NCI-H1048 (cell line): ENCODE measurements around the gene ARHGAP15.

Experiments used
- DNase-seq: peaks from one replicate; lab custom pipeline; 2025; lab: John Stamatoyannopoulos, UW

ARHGAP15 gene

DNA sequence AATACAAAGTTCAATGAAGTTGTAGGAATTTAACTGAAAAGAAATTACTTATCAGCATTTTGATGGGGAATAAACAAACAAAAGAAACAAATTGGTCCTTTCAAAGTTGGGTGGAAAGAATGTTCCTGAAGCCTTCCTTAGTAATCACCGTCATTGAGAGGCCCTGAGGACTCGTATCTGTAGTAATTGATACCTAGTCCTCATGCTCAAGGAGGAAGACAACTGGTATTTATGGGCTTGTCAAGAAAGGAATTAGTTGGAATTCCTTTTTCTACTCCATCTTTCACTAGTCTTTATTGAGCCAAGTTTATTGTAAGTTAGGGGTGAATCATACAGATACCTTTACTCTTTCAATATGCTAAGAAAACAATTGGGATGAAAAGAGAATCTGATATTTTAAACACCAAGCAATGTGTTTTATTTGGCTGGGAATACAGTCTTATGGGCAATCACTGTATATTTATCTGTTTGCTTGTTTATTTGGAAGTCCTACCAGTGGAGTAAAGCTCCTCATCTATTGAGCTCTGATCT, 324.8 kb downstream of the ARHGAP15 start:
- no peak for DNase-seq

DNA sequence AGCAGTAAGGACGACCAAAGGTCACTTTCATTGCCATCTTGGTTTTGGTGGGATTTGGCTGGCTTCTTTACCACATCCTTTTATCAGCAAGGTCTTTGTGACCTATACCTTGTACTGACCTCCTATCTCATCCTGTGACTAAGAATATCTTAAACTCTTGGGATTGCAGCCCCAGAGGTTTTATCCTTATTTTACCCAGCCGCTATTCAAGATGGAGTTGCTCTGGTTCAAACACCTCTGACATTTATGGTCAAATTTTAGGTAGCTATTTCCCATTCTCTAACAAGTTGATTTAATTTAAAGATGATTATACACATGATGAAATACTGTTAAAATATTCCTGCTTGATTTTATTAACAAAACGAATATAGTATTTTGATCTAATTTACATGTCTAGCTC, 326.1 kb downstream of the ARHGAP15 start:
- no peak for DNase-seq

DNA sequence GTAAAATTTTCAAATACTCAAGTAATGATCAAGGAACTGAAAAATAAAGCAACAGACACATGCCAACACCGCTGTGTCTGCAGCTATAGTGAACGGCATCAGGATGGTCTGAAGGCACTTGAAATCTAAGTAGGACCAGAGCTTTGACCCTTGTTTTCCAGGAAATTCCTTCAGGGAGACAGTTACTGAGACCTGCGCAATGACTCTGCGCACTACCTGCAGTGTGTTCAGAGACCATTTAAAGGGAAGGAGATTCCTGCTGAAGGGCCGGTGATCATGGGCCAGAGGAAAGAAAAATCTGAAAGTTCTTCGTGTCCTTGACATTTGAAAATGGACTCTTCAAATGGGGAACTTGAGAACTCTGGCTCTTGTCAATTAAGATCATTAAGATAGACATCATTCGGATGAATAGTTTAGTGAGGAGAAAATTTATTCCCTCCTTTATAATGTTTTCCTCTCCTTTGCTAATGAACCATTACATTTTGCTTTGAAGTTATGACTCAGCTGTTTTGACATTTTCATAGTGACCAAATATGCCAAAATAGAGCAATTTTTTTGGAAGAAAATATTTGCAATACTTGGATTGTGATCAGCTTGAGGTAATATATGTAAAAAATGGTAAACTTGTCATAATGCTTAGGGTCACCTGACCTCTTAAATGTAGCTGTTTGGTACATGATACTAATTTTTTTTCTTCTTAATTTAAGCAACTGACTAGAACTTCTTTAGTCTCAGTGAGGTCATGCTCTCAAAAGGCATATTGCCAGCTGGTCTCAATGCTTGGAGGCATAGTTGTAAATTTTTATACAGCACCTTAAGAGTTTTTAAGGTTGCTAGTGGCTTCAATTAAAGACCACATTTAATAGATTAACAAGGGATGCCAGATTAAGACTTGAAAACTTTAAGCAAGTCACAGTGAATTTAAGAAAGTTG, 329.3 kb downstream of the ARHGAP15 start:
- DNase-seq: no peak

DNA sequence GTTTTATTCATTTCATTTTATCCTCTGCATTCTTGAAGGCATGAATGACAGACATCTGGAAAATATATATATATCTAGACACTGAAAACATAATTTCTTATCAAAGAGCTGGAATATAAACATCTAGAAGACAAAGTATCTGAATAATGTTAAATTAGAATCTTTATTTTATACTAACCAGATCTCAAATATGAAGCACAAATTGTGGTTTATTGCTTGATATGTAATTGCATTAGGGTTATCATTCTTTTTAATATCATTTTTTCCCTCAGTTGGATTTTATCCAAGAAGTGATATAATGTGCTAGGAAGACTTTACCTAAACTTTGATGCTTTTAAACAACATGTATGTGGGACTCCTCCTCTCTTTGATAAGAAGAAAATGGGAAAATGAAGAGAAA, 331.2 kb downstream of the ARHGAP15 start:
- DNase-seq: no peak

DNA sequence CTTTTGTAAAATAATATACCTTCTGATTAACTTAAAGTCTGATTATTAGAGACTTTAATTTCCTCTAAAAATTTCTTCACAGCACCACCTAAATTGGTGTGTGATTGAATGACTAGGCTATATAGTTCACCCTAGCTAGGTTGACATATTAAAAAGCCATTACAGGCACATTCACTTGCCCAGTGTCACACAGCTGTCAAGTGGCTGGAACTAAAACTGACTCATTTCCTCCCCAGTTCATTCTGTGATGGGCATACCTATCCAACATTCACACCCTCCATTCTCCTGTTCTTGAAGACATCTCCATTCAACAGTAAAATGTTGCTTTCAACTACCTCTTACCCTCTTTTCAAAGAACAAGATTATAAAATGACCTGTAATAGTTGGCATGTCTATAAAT, 334.5 kb downstream of the ARHGAP15 start:
- DNase-seq: no peak

DNA sequence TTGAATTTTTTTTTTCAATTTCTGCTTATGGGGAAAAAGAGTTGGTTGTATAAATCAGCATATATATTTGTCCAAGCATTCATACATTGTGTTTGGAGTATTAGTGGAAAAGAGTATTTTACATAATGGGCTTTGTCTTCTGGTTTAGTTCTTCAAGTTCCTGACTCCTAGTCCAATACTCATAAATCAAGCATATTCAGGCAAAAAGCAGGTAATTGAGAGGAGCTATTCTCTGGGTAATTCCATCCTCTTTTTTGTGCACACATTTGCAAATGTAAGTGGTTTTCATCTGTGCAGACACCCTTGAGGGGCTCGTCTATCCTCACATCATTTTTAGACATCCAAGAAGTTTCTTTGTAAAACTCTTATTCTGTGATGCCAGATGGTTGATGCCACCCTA, 337.2 kb downstream of the ARHGAP15 start:
- no peak for DNase-seq

DNA sequence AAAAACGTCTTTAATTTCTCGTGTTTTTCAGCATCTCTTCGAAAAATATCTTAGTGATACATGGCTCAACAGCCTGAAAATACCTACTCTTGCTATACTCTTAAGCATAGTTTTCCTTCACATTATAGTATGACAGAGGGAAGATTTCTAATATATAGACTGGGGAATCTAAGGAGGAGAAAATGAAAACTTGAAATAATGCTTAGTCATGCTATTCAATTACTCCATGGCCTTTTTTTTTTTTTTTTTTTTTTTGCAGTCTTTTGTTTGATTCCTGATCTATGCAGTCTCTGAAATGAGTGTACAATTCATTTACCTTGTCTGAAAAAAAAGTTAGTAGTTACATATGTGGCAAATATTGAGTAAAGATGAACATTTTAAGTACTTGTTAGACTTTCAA, 337.8 kb downstream of the ARHGAP15 start:
- no peak for DNase-seq

DNA sequence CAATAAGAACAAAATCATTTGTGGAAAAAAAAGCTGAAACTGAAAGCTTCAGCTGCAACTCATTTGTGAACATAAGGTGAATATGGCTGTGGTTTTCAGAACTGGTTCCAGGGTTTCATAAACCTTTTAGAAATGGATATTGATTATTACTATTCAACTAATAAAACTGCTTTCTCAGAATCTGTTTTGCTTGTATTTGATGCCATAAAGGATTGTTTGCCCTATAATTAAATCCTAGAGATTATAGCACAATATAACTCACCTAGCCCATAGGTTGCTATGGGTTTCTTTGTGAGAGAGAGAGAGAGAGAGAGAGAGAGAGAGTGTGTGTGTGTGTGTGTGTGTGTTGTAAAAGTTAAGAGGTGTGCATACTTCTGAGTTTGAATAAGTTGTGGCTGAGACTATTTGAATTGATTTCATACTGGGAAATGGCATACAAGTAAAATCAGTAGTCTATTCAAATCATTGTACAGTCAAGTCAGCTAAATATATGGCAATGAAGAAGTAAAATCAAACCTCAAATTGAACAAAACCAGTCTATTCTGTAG, 339.2 kb downstream of the ARHGAP15 start:
- no peak for DNase-seq

DNA sequence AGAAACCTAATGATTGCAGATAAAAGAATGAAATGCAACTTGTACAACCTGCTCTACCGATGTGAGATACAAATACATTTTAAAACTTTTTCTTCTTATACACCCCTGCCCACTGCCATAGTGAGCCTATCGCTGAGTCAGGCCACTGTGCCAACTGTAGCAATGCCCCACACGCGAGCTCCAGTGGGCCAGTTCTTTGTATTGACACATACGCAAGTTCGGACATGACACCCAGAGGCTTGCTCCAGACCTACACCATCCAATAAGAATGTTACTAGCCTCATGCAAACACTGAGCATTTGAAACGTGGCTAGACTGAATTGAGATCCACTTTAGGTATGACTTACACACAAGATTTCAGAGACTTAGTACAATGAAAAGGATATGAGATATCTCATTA, 340.1 kb downstream of the ARHGAP15 start:
- DNase-seq: no peak

DNA sequence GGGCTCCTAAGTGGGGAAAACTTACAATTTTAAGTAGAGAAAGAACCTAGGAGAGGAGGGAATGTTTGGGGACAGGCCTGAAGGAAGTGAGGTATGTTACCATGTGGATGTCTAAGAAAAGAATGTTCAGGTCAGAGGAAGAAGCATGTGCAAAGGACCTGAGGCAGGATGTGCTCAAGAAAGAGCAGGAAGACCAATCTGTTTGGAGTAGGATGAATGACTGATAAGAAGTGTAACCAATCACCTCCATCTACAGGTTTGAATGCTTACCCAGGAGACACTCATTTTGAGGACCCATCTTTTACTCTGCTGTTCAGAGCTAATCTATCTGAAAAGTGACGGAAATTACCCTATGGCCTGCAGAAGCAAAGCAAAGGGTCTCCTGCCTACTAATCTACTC, 342.3 kb downstream of the ARHGAP15 start:
- no peak for DNase-seq

DNA sequence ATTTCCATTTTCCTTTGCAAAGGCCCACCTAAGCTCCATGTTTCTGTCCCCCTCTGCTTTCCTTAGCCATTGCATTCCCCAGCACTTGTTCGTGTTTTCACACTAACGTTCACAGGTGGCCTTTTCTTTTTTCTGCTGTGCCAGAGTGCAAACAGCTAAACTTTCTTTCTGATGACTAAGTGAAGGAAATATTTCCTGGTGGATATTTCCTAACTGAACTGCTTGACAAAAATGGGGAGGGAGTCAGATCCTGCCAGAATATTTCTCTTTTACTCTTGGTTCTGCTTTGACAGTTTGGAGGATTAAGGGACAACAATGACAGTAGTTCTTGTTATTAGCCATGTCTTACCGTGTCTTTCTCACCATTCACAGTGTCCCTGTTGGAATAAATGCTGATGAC, 344.0 kb downstream of the ARHGAP15 start:
- DNase-seq: no peak

DNA sequence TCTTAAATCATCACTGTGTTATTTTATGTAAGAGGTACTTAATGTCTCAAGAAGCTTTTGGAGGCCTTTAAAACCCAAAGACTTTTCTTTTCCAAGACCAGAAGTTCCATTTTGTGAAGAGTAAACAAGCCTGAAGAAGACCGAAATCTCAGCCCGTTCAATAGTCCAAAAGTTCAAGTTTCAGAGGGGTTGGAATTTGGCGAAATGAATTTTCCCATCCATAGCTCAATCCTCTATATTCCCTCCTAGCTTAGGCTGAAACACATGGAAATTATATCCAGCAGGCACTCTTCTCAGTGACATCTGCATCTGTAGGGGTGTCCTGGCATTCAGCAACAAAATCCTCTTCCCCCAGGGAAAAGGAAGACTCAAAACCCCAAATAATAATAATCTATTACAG, 344.6 kb downstream of the ARHGAP15 start:
- no peak for DNase-seq

DNA sequence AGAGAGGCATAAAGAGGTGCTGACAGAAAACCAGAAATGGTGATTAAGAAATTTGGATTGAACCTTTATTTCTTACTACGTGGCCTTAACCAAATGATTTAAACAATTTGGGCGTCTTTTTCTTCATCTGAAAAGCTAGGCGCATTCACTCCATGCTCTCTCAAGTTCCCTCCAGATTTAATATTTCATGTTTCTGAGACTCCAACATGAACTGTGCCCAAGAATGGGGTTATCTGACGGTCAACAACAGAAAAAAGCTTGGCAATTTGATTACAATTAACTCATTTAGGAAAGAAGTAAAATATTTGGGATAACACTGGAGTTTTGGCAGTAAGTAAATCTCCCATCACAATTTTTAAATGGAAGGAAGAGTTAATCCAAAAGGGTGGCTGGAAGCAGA, 345.4 kb downstream of the ARHGAP15 start:
- DNase-seq: no peak

DNA sequence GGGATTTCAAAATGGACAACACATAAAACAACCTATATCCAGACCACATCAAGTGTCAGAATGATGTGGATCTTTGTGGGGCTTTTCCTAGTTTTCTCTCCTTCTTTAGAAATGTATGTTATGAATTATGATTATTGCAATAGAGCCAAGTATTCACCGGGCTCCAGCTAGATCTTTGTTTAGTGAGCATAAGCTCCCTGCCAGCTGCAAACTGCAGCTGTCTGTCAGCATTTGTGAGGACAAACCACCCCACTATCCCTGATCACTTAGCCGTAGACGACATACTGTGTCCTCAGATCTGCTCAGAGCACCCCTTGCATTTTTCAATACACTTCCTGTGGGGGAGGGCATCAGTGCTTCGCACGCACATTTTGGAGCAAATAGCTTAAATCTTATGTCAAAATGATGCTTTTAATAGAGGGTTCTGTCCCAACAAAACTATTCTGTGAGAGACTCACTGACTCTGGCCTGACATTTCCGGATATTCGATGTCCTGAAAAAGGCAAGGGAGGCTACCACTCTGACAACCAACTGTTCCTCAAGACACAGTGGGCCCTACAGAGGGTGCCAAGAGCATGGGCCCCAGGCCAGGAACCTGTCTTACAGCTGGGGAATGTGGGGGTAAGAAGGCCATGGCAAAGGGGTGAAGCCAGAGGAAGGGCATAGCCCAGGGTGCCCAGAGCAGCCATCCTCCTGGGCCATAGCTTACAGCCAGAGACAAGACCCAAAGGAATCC, 346.0 kb downstream of the ARHGAP15 start:
- DNase-seq: no peak

DNA sequence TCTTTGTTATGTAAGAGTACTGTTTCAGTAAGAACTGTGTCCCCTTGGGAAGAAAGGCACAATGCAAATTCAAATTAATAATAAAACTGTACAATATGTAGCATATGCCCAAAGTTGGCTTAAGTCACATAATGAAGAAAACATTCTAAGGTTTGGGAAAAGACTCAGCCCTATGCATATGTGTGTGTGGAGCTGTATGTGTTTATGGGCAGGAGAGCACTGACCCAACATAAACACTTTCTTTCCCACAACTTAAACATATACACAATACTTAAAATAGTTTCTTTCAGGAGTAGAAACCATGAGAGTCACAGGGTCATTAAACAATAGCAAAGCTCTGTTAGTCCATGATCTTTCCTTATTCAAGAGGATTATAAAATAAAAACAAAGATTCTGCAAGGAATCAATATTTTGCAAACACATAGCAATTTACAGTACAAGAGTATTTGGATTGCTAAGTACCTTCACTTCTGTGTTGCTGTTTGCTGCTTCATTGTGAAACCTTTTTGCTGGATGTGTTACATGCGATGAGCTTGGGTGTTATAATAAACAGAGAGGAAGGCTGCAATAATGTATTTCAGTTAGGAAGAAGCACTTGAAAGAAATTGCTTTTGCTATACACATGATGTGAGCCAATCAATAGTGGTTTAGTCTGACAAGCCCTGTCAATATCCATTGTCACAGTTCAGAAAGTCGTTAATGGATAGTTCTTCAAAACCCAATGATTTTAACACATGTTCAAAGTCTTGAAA, 347.3 kb downstream of the ARHGAP15 start:
- DNase-seq: no peak

DNA sequence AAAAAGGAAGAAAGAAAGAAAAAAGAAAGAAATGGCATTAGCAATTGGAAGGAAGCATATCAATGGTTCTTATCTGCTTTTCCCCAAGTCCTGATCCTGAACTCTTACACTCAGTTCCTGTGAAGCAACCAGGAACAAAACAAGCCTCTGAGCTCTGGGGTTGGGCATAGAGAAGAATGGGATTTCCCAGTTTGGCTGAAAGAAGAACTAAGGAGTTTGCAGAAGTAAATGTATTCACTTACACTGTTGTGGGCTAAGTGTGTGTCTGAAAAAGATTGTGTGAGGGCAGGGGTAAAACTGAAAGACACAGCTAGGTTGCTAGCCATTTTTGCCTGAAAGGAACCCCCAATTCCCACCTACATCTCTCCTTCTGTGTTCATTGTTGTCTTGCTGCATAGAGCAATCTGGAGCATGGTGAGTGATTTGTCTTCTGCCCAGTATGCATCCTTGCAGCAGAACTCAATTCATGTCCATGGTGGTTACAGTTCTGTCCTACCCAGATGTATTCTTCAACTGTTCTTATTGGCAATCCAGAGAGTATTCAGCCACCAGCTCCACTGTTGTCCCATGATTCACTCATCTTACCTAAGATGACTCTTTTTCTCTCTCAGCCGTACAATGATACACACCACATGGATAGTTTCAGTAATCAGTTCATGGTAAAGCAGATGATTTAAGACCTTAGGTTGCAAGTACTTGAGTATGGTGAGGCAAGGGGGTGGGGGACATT, 348.7 kb downstream of the ARHGAP15 start:
- no peak for DNase-seq

DNA sequence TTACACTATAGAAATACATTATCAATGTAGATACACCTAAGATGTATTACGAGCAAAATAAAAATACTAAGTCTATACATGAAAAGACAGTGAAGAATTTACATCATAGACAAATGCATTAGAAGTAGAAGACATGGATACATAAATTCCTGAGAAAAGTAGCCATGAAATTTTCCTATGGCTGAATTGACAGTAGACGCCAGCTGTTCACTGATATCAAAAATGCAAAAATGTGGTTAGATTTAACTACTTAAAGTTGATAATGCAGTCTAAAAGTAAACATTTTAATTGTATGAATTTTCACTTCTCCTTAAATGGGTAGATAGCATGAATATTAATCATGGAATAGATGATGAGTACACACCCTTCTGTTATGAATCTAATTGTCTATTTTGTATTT, 350.9 kb downstream of the ARHGAP15 start:
- DNase-seq: no peak

DNA sequence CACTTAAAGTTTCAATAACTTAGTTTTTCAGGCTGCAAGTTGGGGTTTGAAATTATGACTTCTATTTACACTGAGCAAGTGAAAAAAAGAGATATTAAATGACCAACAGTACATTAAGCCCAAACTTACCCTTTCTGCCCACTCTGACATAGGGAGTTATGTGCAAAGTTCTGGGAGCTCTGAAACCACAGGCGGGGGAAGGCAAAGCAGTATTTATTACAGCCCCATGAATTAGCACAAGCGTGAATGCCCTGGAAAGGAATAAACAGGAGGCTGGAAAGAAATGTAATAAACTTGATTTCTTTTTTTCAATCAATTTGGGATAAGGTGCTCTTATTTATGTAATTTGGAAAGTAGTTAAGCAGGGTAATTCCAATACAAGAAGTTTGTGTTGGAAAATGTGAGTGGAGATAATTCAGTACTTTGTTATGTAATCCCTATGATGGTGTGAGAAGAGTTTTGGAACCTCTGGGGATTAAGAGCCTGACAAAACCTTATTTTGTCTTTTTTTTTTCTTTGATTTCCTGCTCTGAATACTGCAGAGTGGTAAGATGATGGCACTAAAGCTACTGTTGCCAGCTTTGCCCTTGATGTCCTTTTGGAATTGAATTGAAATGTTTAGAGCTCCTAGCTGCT, 351.5 kb downstream of the ARHGAP15 start:
- no peak for DNase-seq

DNA sequence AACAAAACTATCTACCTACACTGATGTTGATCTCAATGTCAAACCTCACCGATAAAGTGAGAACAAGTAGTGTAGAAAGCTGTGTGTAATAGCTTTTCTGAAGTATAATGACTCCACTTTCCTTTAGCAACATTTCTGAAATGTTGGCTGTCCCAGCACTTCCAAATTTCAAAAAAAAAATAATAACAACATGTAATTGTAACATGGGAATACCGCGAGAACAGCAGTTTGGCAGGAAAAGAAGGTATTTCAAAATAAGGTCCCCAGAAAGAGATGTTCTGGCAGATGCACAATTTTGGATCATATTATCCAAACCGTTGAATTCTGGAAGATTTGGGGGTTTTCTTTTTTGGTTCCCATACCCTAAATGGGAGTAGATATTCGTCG, 352.0 kb downstream of the ARHGAP15 start:
- no peak for DNase-seq

DNA sequence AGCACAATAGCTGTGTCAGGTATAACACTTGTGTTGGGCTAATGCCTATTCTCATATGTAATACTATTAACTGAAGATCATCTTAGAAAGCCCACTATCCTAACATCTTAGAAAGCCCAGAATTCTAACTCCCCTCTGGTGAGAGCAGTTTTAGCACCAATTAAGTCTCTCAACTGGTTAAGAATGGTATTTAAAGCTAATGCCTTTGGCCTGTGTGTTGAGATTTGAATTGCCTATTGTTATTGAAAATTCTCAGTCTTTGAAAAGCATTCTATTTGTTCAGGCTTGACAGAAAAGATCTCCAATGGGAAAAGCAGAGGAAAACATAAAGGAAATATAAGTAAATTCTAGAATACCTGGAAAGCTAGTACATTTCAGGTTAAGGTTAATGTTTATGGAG, 352.5 kb downstream of the ARHGAP15 start:
- DNase-seq: no peak

DNA sequence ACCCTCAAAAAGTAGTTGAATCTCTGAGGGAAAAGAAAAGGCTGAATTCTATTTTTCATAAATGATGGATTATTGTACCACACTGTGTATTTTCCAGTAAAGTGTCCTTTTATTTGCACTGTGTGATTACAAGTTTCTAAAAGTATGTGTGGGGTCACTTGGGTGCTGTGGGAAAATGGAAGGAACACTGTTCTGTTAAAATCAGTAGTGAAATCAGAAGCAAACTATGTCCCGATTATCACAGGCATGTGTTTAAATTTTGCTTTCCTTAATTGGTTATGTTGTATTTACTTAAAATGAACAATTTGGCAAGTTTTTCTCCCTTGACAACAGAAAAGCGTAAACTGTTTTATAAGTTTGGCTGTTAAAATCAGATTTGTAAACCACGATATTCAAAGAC, 353.1 kb downstream of the ARHGAP15 start:
- DNase-seq: no peak
